GM19043 (cell line): ENCODE data around the gene CREB5.

Source experiments
- ATAC-seq: cut with Tn5 transposase; IDR thresholded peaks from one replicate; pipeline ENCODE4 v1.9.1; 2021; ENCODE audit warnings: low read depth; ENCODE audit not compliant: unreplicated experiment

The CREB5 gene

GRCh38 chr7:28405662-28406061 is 6.7 kb upstream of the CREB5 start:
- ATAC-seq: no peak

- ATAC-seq: no peak
Measured at GRCh38 chr7:28406192-28406591, 6.1 kb upstream of the CREB5 start.

- no peak for ATAC-seq
Measured at GRCh38 chr7:28407651-28408050, 4.7 kb upstream of the CREB5 start.

GRCh38 chr7:28408105-28408959 is 4.0 kb upstream of the CREB5 start:
- ATAC-seq: no peak

- ATAC-seq: no peak
Measured at GRCh38 chr7:28408960-28409715, 3.2 kb upstream of the CREB5 start.

GRCh38 chr7:28409716-28410627 is 2.3 kb upstream of the CREB5 start:
- no peak for ATAC-seq

GRCh38 chr7:28410628-28411531 is 1.4 kb upstream of the CREB5 start:
- no peak for ATAC-seq

- no peak for ATAC-seq
Measured at GRCh38 chr7:28413011-28413410, 693 bp downstream of the CREB5 start.

GRCh38 chr7:28414453-28414852 is 2.1 kb downstream of the CREB5 start:
- no peak for ATAC-seq

- ATAC-seq: no peak
Measured at GRCh38 chr7:28417321-28417940, 5.1 kb downstream of the CREB5 start.

- ATAC-seq: no peak
Measured at GRCh38 chr7:28418311-28418710, 6.0 kb downstream of the CREB5 start.

GRCh38 chr7:28418966-28419365 is 6.6 kb downstream of the CREB5 start:
- no peak for ATAC-seq

- ATAC-seq: no peak
Measured at GRCh38 chr7:28419716-28420115, 7.4 kb downstream of the CREB5 start.

GRCh38 chr7:28423112-28423511 is 10.8 kb downstream of the CREB5 start:
- no peak for ATAC-seq

GRCh38 chr7:28423918-28424514 is 11.7 kb downstream of the CREB5 start:
- no peak for ATAC-seq

- no peak for ATAC-seq
Measured at GRCh38 chr7:28425496-28425895, 13.2 kb downstream of the CREB5 start.

- no peak for ATAC-seq
Measured at GRCh38 chr7:28427236-28427635, 14.9 kb downstream of the CREB5 start.

- no peak for ATAC-seq
Measured at GRCh38 chr7:28430616-28431015, 18.3 kb downstream of the CREB5 start.

GRCh38 chr7:28432105-28432504 is 19.8 kb downstream of the CREB5 start:
- ATAC-seq: no peak
